ENCODE measurements around the gene CCDC177. TPM values are rescaled to one million over a fixed set of nuclear protein-coding genes. Genes with fewer than 3 reads are reported as not detected.

Gene CCDC177
- total RNA-seq, 1 donor from 2014 or later, result not detected

GRCh38 chr14:69567563-69567962, 7.1 kb downstream of the CCDC177 start:
- no peak for DNase-seq (ENCODE audit: low read depth)
- no peak overlapping the region for H3K4me3 ChIP-seq (ENCODE audit: low read depth, low read length)
- no peak for TF ChIP-seq CTCF (conservative IDR thresholded peaks at IDR 0.05; ENCODE audit: low read depth, low read length)

- no peak for DNase-seq (ENCODE audit: low read depth)
- TF ChIP-seq CTCF (conservative IDR thresholded peaks at IDR 0.05; ENCODE audit: low read depth, low read length), result no peak
These were observed 12.8 kb downstream of the CCDC177 start for GRCh38 chr14:69561893-69562292.

GRCh38 chr14:69560826-69561225, 13.8 kb downstream of the CCDC177 start:
- no peak overlapping the region for H3K4me3 ChIP-seq (ENCODE audit: low read depth, low read length)
- no peak for TF ChIP-seq CTCF (conservative IDR thresholded peaks at IDR 0.05; ENCODE audit: low read depth, low read length)
- no peak for DNase-seq (ENCODE audit: low read depth)

More at GRCh38 chr14:69561893-69562292, 12.8 kb downstream of the CCDC177 start:
- H3K4me3 ChIP-seq (ENCODE audit: low read depth, low read length), result no peak overlapping the region

GRCh38 chr14:69559581-69560011, 15.1 kb downstream of the CCDC177 start:
- DNase-seq (ENCODE audit: low read depth), result no peak
- TF ChIP-seq CTCF (conservative IDR thresholded peaks at IDR 0.05; ENCODE audit: low read depth, low read length), result no peak
- H3K4me3 ChIP-seq (ENCODE audit: low read depth, low read length), result no peak overlapping the region

- no peak for TF ChIP-seq CTCF (conservative IDR thresholded peaks at IDR 0.05; ENCODE audit: low read depth, low read length)
These were observed 15.9 kb downstream of the CCDC177 start for GRCh38 chr14:69558774-69559173.

GRCh38 chr14:69554500-69554899, 20.2 kb downstream of the CCDC177 start:
- TF ChIP-seq CTCF (conservative IDR thresholded peaks at IDR 0.05; ENCODE audit: low read depth, low read length), result no peak
- no peak overlapping the region for H3K4me3 ChIP-seq (ENCODE audit: low read depth, low read length)
- no peak for DNase-seq (ENCODE audit: low read depth)

More at GRCh38 chr14:69558774-69559173, 15.9 kb downstream of the CCDC177 start:
- no peak overlapping the region for H3K4me3 ChIP-seq (ENCODE audit: low read depth, low read length)
- no peak for DNase-seq (ENCODE audit: low read depth)

GRCh38 chr14:69553252-69553651, 21.4 kb downstream of the CCDC177 start:
- DNase-seq (ENCODE audit: low read depth), result no peak
- no peak for TF ChIP-seq CTCF (conservative IDR thresholded peaks at IDR 0.05; ENCODE audit: low read depth, low read length)
- no peak overlapping the region for H3K4me3 ChIP-seq (ENCODE audit: low read depth, low read length)

Data from epithelial cell of proximal tubule (primary cell).